ENCODE results near the gene BTBD9. TPM values are rescaled to one million over a fixed set of nuclear protein-coding genes. Genes with fewer than 3 reads are reported as not detected.
A peak's percentile ranks its signal among the peaks of the same experiment; 100 is the strongest.

BTBD9 gene
- total RNA-seq, 1 donor from 2014 or later: 10.3 TPM

GRCh38 chr6:38153076-38153797 is 486.5 kb downstream of the BTBD9 start:
- no peak for FAIRE-seq
- no peak overlapping the region for H3K27ac Mint-ChIP-seq (ENCODE audit: unreplicated experiment)
- Histone ChIP-seq H3K27me3 (ENCODE audit: insufficient read depth, low read length) (no peaks in the 10 kb centered on the region), H3K9ac (ENCODE audit: low read length) (no peak overlapping the region), H3K4me2 (ENCODE audit: low read length) (no peak overlapping the region), H3K4me1 (ENCODE audit: insufficient read depth, low read length) (peaks cover 4% of the 10 kb centered on the region), H3K36me3 (ENCODE audit: insufficient read depth, low read length) (no peaks in the 10 kb centered on the region), H2AFZ (ENCODE audit: low read depth, low read length) (no peak overlapping the region), H3K4me3 (ENCODE audit: insufficient read depth, low read depth, low read length) (no peak overlapping the region), H3K27ac (ENCODE audit: low read depth, low read length) (no peak overlapping the region), H3K79me2 (ENCODE audit: insufficient read depth, low read length) (peaks cover 13% of the 10 kb centered on the region), H4K20me1 (ENCODE audit: insufficient read depth, low read length) (peaks cover 65% of the 10 kb centered on the region), H3K9me3 (ENCODE audit: insufficient read depth, low read depth, low read length) (no peaks in the 10 kb centered on the region)
- H3K4me3 Mint-ChIP-seq (ENCODE audit: unreplicated experiment): peak overlapping the region; percentile 35
- no peak for TF ChIP-seq CTCF (IDR thresholded peaks at IDR 0.05; ENCODE audit: insufficient read depth, low read depth, low read length)
- no peak for TF ChIP-seq EZH2 (IDR thresholded peaks at IDR 0.05; ENCODE audit: insufficient read depth, low read length)
- DNase-seq (ENCODE audit: low read depth): no peak
- peaks cover 25% of the 10 kb centered on the region for H3K36me3 Mint-ChIP-seq (ENCODE audit: low read depth, unreplicated experiment)
- peaks cover 16% of the 10 kb centered on the region for H3K4me1 Mint-ChIP-seq (ENCODE audit: low read depth, unreplicated experiment)
- no peaks in the 10 kb centered on the region for H3K27me3 Mint-ChIP-seq (ENCODE audit: low read depth, unreplicated experiment)
- H3K9me3 Mint-ChIP-seq (ENCODE audit: unreplicated experiment): no peaks in the 10 kb centered on the region

GRCh38 chr6:38152620-38153019 is 487.1 kb downstream of the BTBD9 start:
- H4K20me1 ChIP-seq (ENCODE audit: insufficient read depth, low read length): peaks cover 65% of the 10 kb centered on the region
- DNase-seq (ENCODE audit: low read depth) (no peak), FAIRE-seq (no peak)
- H3K4me2 ChIP-seq (ENCODE audit: low read length): no peak overlapping the region
- H3K27me3 ChIP-seq (ENCODE audit: insufficient read depth, low read length): no peaks in the 10 kb centered on the region
- peaks cover 13% of the 10 kb centered on the region for H3K79me2 ChIP-seq (ENCODE audit: insufficient read depth, low read length)
- TF ChIP-seq EZH2 (IDR thresholded peaks at IDR 0.05; ENCODE audit: insufficient read depth, low read length) (no peak), CTCF (IDR thresholded peaks at IDR 0.05; ENCODE audit: insufficient read depth, low read depth, low read length) (no peak)
- no peak overlapping the region for H2AFZ ChIP-seq (ENCODE audit: low read depth, low read length)
- H3K27ac ChIP-seq (ENCODE audit: low read depth, low read length): no peak overlapping the region
- H3K36me3 ChIP-seq (ENCODE audit: insufficient read depth, low read length): no peaks in the 10 kb centered on the region
- H3K4me3 ChIP-seq (ENCODE audit: insufficient read depth, low read depth, low read length): no peak overlapping the region
- Mint-ChIP-seq H3K36me3 (ENCODE audit: low read depth, unreplicated experiment) (peaks cover 28% of the 10 kb centered on the region), H3K4me3 (ENCODE audit: unreplicated experiment) (peak overlapping the region; percentile 35), H3K4me1 (ENCODE audit: low read depth, unreplicated experiment) (peaks cover 20% of the 10 kb centered on the region), H3K9me3 (ENCODE audit: unreplicated experiment) (no peaks in the 10 kb centered on the region), H3K27me3 (ENCODE audit: low read depth, unreplicated experiment) (no peaks in the 10 kb centered on the region), H3K27ac (ENCODE audit: unreplicated experiment) (no peak overlapping the region)
- H3K9ac ChIP-seq (ENCODE audit: low read length): no peak overlapping the region
- no peaks in the 10 kb centered on the region for H3K9me3 ChIP-seq (ENCODE audit: insufficient read depth, low read depth, low read length)
- peaks cover 4% of the 10 kb centered on the region for H3K4me1 ChIP-seq (ENCODE audit: insufficient read depth, low read length)
